B cell (primary cell): Measurements from ENCODE around the gene LPAR5. TPM values are rescaled to one million over a fixed set of nuclear protein-coding genes. Genes with fewer than 3 reads are reported as not detected.
"Not testable (repeated sequence)": the region's sequence is repeated elsewhere in the genome, so short reads cannot be mapped to it uniquely, and the experiment has no call there.

Source experiments
- ATAC-seq: fragments of 200-7000 bp; cut with Tn5 transposase; one replicate; pipeline ENCODE4 v1.10.0; 2021; ENCODE audit warnings: low read depth, mild to moderate bottlenecking, moderate number of reproducible peaks, moderate library complexity
- CTCF ChIA-PET: fragments of 350-600 bp; sonication (Branson Sonifier 250); formaldehyde crosslinking; loops from one replicate; lab custom pipeline; 2021; ENCODE audit warnings: antibody characterized with exemption, inconsistent platforms; lab: Charles Lee
- POLR2A ChIA-PET: fragments of 350-600 bp; sonication (Branson Sonifier 250); formaldehyde crosslinking; loops from one replicate; lab custom pipeline; 2021; ENCODE audit warnings: antibody characterized with exemption; lab: Charles Lee
- DNase-seq: peaks from one replicate; pipeline ENCODE4 v3.0.0; 2013
- H2AFZ ChIP-seq: 2 replicates; pipeline ENCODE4 v1.6.1; 2012; ENCODE audit warnings: mild to moderate bottlenecking, low read depth, low read length; ENCODE audit not compliant: insufficient read depth, poor library complexity, severe bottlenecking
- H3K27ac ChIP-seq, 2 donors: 1 replicate in 1 of 2; 2 replicates in 1 of 2; pipeline ENCODE4 v1.5.1; 2012 to 2013; ENCODE audit warnings: low read length in 2 of 2, mild to moderate bottlenecking in 2 of 2, moderate library complexity in 1 of 2
- H3K27me3 ChIP-seq, 4 experiments: fragments of 200-600 bp in 1 of 4; sonication (generic) in 1 of 4; replicated peaks in 1 of 4; 1 replicate in 2 of 4; 2 replicates in 2 of 4; pipeline versions ENCODE4 v1.6.1 to v1.7.0; 2013 to 2016; ENCODE audit warnings: low read length in 3 of 4, mild to moderate bottlenecking in 2 of 4, mixed read lengths in 1 of 4, moderate library complexity in 1 of 4; ENCODE audit not compliant: insufficient read depth in 4 of 4, control insufficient read depth in 3 of 4; ENCODE audit errors: control extremely low read depth in 1 of 4
- H3K36me3 ChIP-seq, 2 experiments: replicated peaks in 1 of 2; 1 replicate in 1 of 2; 2 replicates in 1 of 2; pipeline versions ENCODE4 v1.6.1 to v1.7.1; 2013; ENCODE audit warnings: low read length in 1 of 2; ENCODE audit not compliant: insufficient read depth in 2 of 2, control insufficient read depth in 1 of 2; ENCODE audit errors: control extremely low read depth in 1 of 2, extremely low read depth in 1 of 2
- H3K4me1 ChIP-seq, 2 donors: fragments of 200-600 bp in 1 of 2; sonication (generic) in 1 of 2; 1 replicate in 1 of 2; 2 replicates in 1 of 2; pipeline versions ENCODE4 v1.5.1 to v1.6.1; 2013 to 2017; ENCODE audit warnings: low read length in 2 of 2; ENCODE audit not compliant: control insufficient read depth in 2 of 2, insufficient read depth in 2 of 2
- H3K4me2 ChIP-seq: replicated peaks from 2 replicates; pipeline ENCODE3; 2012; ENCODE audit warnings: mild to moderate bottlenecking, low read depth, low read length; ENCODE audit not compliant: poor library complexity, severe bottlenecking
- H3K4me3 ChIP-seq, 5 experiments: fragments of 200-600 bp in 1 of 5; sonication (generic) in 1 of 5; 1 replicate in 3 of 5; 2 replicates in 2 of 5; pipeline versions ENCODE4 v1.5.1 to v1.7.0; 2011 to 2016; ENCODE audit warnings: low read length in 4 of 5, mild to moderate bottlenecking in 4 of 5, low read depth in 2 of 5, control low read depth in 1 of 5, moderate library complexity in 1 of 5; ENCODE audit not compliant: insufficient read depth in 1 of 5; ENCODE audit errors: control extremely low read depth in 1 of 5, extremely low read depth in 1 of 5
- H3K79me2 ChIP-seq: fragments of 200-600 bp; sonication (generic); one replicate; pipeline ENCODE4 v1.6.0; 2016; ENCODE audit warnings: low read length; ENCODE audit not compliant: control insufficient read depth, insufficient read depth
- H3K9ac ChIP-seq: fragments of 200-600 bp; sonication (generic); 2 replicates; pipeline ENCODE4 v1.6.1; 2017; ENCODE audit warnings: mild to moderate bottlenecking, low read length, moderate library complexity
- H3K9me3 ChIP-seq, 3 donors: one replicate each; pipeline versions ENCODE4 v1.6.1 to v1.7.1; 2013; ENCODE audit warnings: low read length in 2 of 3; ENCODE audit not compliant: control insufficient read depth in 2 of 3, insufficient read depth in 1 of 3; ENCODE audit errors: control extremely low read depth in 1 of 3
- H4K20me1 ChIP-seq: 2 replicates; pipeline ENCODE4 v1.6.0; 2012; ENCODE audit warnings: mild to moderate bottlenecking, low read length; ENCODE audit not compliant: insufficient read depth, control insufficient read depth, poor library complexity, severe bottlenecking
- H3K27ac Mint-ChIP-seq: one replicate; pipeline ENCODE4 v1.8.0; 2021; ENCODE audit warnings: mixed read lengths
- H3K27me3 Mint-ChIP-seq: one replicate; pipeline ENCODE4 v1.8.0; 2021; ENCODE audit warnings: mixed read lengths
- H3K4me1 Mint-ChIP-seq: one replicate; pipeline ENCODE4 v1.8.0; 2021; ENCODE audit warnings: mixed read lengths
- H3K4me3 Mint-ChIP-seq: one replicate; pipeline ENCODE4 v1.8.0; 2021; ENCODE audit warnings: mixed read lengths
- H3K9me3 Mint-ChIP-seq: one replicate; pipeline ENCODE4 v1.8.0; 2022; ENCODE audit warnings: mixed read lengths; ENCODE audit not compliant: insufficient read depth
- EZH2 ChIP-seq: IDR thresholded peaks from 2 replicates; pipeline ENCODE4 v1.6.1; 2012; ENCODE audit warnings: borderline replicate concordance, low read depth, mild to moderate bottlenecking, moderate library complexity, low read length; ENCODE audit not compliant: insufficient read depth, poor library complexity, severe bottlenecking
- WGBS: methylation state at CpG from one replicate; pipeline ENCODE4 v1.1.5; 2013; ENCODE audit warnings: missing lambda C conversion rate; ENCODE audit not compliant: insufficient coverage; 5-methylcytosine and 5-hydroxymethylcytosine counted together
- intact Hi-C: fragments of 100-400 bp; cut with micrococcal nuclease; formaldehyde crosslinking; loops from one replicate; pipeline ENCODE4 v1.10.0; 2022
- polyA plus RNA-seq: library from polyadenylated mRNA; depleted of rRNA; stranded (reverse); fragments of >200 nt; gene quantifications from 2 replicates; pipeline ENCODE4 v1.2.3, GENCODE V29; 2012
- total RNA-seq, 2 donors: library from RNA; stranded (reverse); fragments of 120-200 nt in 1 of 2; gene quantifications; 1 replicate in 1 of 2; 2 replicates in 1 of 2; pipeline versions ENCODE4 v1.2.3 to v1.2.4, GENCODE V29; 2013 to 2022
- TF ChIP-seq, protein P1 (sequence below): fragments of 200-600 bp; IDR thresholded peaks from one replicate; pipeline ENCODE4 v1.8.0; 2022; ENCODE audit warnings: antibody characterized with exemption, mild to moderate bottlenecking

LPAR5 gene
- total and polyA plus RNA-seq, 2 donors (not counting 1 experiment from before 2014, with no cell fraction given), result 29.0 to 59.6 TPM

DNA sequence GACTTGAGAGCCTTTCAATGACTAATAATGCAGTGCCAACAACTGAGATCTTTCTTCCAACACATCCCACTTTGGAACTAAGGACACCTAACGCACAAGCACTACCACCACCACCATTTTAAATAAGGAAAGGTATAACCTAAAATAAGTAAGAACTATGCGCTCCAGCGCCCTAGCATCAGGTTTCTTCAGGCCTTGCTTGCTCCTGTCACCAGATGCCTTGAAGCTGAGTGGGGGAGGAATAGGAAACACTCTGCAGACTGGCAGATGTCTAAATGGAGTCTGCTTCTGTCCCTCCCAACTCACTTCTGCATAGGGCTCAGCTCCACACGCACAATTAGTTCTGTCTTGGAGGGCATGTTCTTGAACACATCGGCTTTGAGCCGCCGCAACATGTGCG, 43.7 kb downstream of the LPAR5 start:
- intact Hi-C loops, result no loop called here
- WGBS, result no CpG with 5 or more reads among the region's 8 CpGs

DNA sequence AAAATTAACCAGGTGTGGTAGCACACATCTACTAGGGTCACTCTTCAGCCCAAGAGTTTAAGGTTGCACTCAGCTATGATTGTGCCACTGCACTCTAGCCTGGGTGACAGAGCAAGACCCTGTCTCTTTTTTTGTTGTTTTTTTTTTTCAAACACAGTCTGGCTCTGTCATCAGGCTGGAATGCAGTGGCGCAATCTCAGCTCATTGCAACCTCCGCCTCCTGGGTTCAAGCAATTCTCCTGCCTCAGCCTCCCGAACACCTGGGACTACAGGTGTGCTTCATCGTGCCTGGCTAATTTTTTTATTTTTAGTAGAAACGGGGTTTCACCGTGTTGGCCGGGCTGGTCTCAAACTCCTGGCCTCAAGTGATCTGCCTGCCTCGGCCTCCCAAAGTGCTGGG, 49.2 kb downstream of the LPAR5 start:
- H3K27ac Mint-ChIP-seq, DNase-seq, H3K4me1 Mint-ChIP-seq: not testable (repeated sequence)

More for the DNA sequence above, 43.7 kb downstream of the LPAR5 start:
- H3K4me1 ChIP-seq, result no peaks in the 10 kb centered on the region
- H3K27me3 Mint-ChIP-seq, result no peaks in the 10 kb centered on the region
- ATAC-seq (no peak), DNase-seq (no peak)
- H3K36me3 ChIP-seq, result peaks cover 21 to 86% of the 10 kb centered on the region in 2 experiments
- peaks cover 8% of the 10 kb centered on the region for H3K4me1 Mint-ChIP-seq
- H2AFZ ChIP-seq, result no peak overlapping the region
- ChIA-PET POLR2A (no interaction called here), CTCF (interaction anchor here (2.1 kb wide), 1 partner anchor 28 kb away, joined by 7 read pairs; no protein-coding TSS in a partner anchor)
- no peaks in the 10 kb centered on the region for H3K27me3 ChIP-seq
- H3K9ac ChIP-seq, result no peak overlapping the region
- no peak overlapping the region for H3K4me3 ChIP-seq
- H3K27ac ChIP-seq, result no peak overlapping the region
- H3K9me3 Mint-ChIP-seq, result no peaks in the 10 kb centered on the region
- no peak overlapping the region for H3K27ac Mint-ChIP-seq
- H4K20me1 ChIP-seq, result peaks cover 54% of the 10 kb centered on the region
- no peak overlapping the region for H3K4me2 ChIP-seq
- TF ChIP-seq, protein P1, sequence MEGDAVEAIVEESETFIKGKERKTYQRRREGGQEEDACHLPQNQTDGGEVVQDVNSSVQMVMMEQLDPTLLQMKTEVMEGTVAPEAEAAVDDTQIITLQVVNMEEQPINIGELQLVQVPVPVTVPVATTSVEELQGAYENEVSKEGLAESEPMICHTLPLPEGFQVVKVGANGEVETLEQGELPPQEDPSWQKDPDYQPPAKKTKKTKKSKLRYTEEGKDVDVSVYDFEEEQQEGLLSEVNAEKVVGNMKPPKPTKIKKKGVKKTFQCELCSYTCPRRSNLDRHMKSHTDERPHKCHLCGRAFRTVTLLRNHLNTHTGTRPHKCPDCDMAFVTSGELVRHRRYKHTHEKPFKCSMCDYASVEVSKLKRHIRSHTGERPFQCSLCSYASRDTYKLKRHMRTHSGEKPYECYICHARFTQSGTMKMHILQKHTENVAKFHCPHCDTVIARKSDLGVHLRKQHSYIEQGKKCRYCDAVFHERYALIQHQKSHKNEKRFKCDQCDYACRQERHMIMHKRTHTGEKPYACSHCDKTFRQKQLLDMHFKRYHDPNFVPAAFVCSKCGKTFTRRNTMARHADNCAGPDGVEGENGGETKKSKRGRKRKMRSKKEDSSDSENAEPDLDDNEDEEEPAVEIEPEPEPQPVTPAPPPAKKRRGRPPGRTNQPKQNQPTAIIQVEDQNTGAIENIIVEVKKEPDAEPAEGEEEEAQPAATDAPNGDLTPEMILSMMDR, result no peak
- no peak for TF ChIP-seq EZH2
- H3K9me3 ChIP-seq, result no peaks in the 10 kb centered on the region
- no peak overlapping the region for H3K4me3 Mint-ChIP-seq
- H3K79me2 ChIP-seq, result peaks cover 51% of the 10 kb centered on the region

More for the DNA sequence above, 49.2 kb downstream of the LPAR5 start:
- H3K4me3 ChIP-seq, ATAC-seq, H3K9me3 Mint-ChIP-seq, H3K9me3 ChIP-seq, H3K4me1 ChIP-seq, H3K27me3 Mint-ChIP-seq, H3K4me3 Mint-ChIP-seq, H2AFZ ChIP-seq, H3K27me3 ChIP-seq, H3K4me2 ChIP-seq, intact Hi-C loops, H3K27ac ChIP-seq, POLR2A ChIA-PET, H3K9ac ChIP-seq: not testable (repeated sequence)
- 93% methylated on average over 4 of the region's 8 CpGs for WGBS
- H3K36me3 ChIP-seq, result peaks cover 20 to 93% of the 10 kb centered on the region in 2 experiments
- H3K79me2 ChIP-seq, result peaks cover 31% of the 10 kb centered on the region
- H4K20me1 ChIP-seq, result peaks cover 49% of the 10 kb centered on the region
- CTCF ChIA-PET, result interaction anchor here (0.9 to 1.2 kb wide), 2 partner anchors 17 to 58 kb away, joined by 3 read pairs; no protein-coding TSS in a partner anchor
